ENCODE results near the gene SHB. TPM values are rescaled to one million over a fixed set of nuclear protein-coding genes. Genes with fewer than 3 reads are reported as not detected.
"Not testable (repeated sequence)": the region's sequence is repeated elsewhere in the genome, so short reads cannot be mapped to it uniquely, and the experiment has no call there.

Gene SHB
- total RNA-seq, 2 experiments from 2014 or later: 0.41 to 1.0 TPM

DNA sequence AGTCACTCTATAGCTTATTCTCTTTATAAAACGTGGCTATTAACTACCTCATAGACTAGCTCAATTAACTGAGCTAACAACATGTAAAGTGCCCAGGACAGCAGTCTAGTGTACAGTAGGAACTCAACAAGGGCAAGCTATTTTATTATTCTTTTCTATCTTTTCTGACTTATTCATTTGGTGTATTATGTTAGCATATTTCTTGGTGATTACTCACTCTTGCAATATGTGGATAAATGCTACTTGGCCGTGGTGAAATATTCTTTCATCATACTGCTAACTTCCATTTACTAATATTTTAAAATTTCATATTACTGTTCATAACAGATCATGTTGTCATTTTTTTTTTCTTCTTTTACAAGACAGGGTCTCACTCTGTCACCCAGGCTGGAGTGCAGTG, 170.0 kb downstream of the SHB start:
- H3K4me2 ChIP-seq (ENCODE audit: low read length): no peak overlapping the region
- no peaks in the 10 kb centered on the region for H3K9me3 ChIP-seq (ENCODE audit: low read length)
- ChIA-PET POLR2A (interaction anchor here (0.8 to 1.2 kb wide), 2 partner anchors 13 to 44 kb away, joined by 3 to 7 read pairs; no protein-coding TSS in a partner anchor), CTCF (ENCODE audit: unreplicated experiment) (no interaction called here)
- no peak overlapping the region for H3K4me3 ChIP-seq (ENCODE audit: low read depth, low read length, poor library complexity, severe bottlenecking)
- H4K20me1 ChIP-seq (ENCODE audit: insufficient read depth, low read length): peaks cover 14% of the 10 kb centered on the region; the same call in 1 of the 2 replicates
- H3K4me1 ChIP-seq (ENCODE audit: insufficient read depth, low read length, poor library complexity, severe bottlenecking): peaks cover 15% of the 10 kb centered on the region
- H3K9me2 ChIP-seq (ENCODE audit: insufficient read depth, low read length): no peaks in the 10 kb centered on the region
- BruUV-seq (replicated peaks): no TSS peak
- TF ChIP-seq, protein P1, sequence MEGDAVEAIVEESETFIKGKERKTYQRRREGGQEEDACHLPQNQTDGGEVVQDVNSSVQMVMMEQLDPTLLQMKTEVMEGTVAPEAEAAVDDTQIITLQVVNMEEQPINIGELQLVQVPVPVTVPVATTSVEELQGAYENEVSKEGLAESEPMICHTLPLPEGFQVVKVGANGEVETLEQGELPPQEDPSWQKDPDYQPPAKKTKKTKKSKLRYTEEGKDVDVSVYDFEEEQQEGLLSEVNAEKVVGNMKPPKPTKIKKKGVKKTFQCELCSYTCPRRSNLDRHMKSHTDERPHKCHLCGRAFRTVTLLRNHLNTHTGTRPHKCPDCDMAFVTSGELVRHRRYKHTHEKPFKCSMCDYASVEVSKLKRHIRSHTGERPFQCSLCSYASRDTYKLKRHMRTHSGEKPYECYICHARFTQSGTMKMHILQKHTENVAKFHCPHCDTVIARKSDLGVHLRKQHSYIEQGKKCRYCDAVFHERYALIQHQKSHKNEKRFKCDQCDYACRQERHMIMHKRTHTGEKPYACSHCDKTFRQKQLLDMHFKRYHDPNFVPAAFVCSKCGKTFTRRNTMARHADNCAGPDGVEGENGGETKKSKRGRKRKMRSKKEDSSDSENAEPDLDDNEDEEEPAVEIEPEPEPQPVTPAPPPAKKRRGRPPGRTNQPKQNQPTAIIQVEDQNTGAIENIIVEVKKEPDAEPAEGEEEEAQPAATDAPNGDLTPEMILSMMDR (conservative IDR thresholded peaks at IDR 0.05; ENCODE audit: low read length): no peak
- no peak for TF ChIP-seq EZH2phosphoT487 (IDR thresholded peaks at IDR 0.05; ENCODE audit: borderline replicate concordance, low read depth, low read length)
- intact Hi-C loops (cut with micrococcal nuclease; ENCODE audit: unreplicated experiment): loop anchor here (10.0 kb wide), 1 partner anchor 54 kb away; no protein-coding TSS in a partner anchor
- no peak overlapping the region for H2AFZ ChIP-seq (ENCODE audit: low read length)
- peaks cover 23% of the 10 kb centered on the region; the same call in 1 of the 2 replicates for H3K79me2 ChIP-seq (ENCODE audit: insufficient read depth, low read depth, low read length)
- H3K27ac ChIP-seq (ENCODE audit: low read depth, low read length, poor library complexity, severe bottlenecking): no peak overlapping the region
- DNase-seq (ENCODE audit: low spot score): no peak
- H3K36me3 ChIP-seq (ENCODE audit: insufficient read depth, low read length): peaks cover 58% of the 10 kb centered on the region

DNA sequence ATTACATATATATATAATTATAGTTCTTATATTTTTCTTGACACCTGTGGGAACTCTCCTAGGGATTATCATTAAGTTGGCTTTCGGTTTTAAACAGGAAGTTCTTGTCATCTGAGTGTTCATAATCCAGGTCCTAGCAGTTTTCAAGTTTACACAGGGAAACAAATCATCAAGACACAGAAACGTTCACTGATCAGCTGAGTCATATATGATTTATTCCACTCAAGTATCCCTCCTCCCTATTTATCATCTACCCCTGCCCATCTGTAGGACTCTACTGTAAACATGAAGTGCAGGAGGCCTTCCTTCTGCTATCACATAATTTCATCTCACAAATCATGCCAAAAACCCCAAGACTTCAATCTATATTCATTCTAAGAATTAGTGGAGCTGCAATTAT, 171.4 kb downstream of the SHB start:
- CTCF ChIA-PET (ENCODE audit: unreplicated experiment): no interaction called here
- intact Hi-C loops (cut with micrococcal nuclease; ENCODE audit: unreplicated experiment): loop anchor here (10.0 kb wide), 1 partner anchor 53 kb away; no protein-coding TSS in a partner anchor
- Histone ChIP-seq H3K4me3 (ENCODE audit: low read depth, low read length, poor library complexity, severe bottlenecking) (no peak overlapping the region), H3K9me2 (ENCODE audit: insufficient read depth, low read length) (no peaks in the 10 kb centered on the region), H3K27ac (ENCODE audit: low read depth, low read length, poor library complexity, severe bottlenecking) (no peak overlapping the region), H3K9me3 (ENCODE audit: low read length) (no peaks in the 10 kb centered on the region), H3K79me2 (ENCODE audit: insufficient read depth, low read depth, low read length) (peaks cover 15% of the 10 kb centered on the region; the same call in 1 of the 2 replicates), H3K36me3 (ENCODE audit: insufficient read depth, low read length) (peaks cover 72% of the 10 kb centered on the region), H4K20me1 (ENCODE audit: insufficient read depth, low read length) (peaks cover 12% of the 10 kb centered on the region; the same call in 1 of the 2 replicates), H2AFZ (ENCODE audit: low read length) (no peak overlapping the region), H3K4me2 (ENCODE audit: low read length) (no peak overlapping the region), H3K4me1 (ENCODE audit: insufficient read depth, low read length, poor library complexity, severe bottlenecking) (peaks cover 13% of the 10 kb centered on the region)
- TF ChIP-seq EZH2phosphoT487 (IDR thresholded peaks at IDR 0.05; ENCODE audit: borderline replicate concordance, low read depth, low read length): no peak
- DNase-seq (ENCODE audit: low spot score): no peak
- POLR2A ChIA-PET: interaction anchor here (0.6 to 0.7 kb wide), 2 partner anchors 23 to 126 kb away, joined by 3 to 4 read pairs; no protein-coding TSS in a partner anchor
- no TSS peak for BruUV-seq (replicated peaks)

DNA sequence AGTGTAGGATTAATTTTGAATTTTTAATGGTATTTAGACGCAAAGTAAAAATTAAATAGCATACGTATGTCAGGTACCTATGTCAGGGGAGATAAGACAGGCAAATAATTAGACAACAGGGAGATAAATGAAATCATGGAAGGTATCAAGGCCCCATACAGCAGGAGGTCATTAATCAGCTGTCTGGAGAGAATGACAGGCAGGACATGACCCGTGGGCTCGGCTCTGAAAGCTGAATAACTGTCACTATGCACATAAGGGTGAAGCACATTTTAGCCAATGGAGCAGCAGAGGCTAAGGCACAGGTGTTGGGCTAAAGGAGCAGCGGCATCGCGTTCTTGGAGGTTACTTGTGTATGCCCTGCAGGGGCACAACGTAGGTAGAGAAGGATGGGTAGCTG, 177.0 kb downstream of the SHB start:
- ChIA-PET CTCF (ENCODE audit: unreplicated experiment) (no interaction called here), POLR2A (no interaction called here)
- peaks cover 77% of the 10 kb centered on the region for H3K36me3 ChIP-seq (ENCODE audit: insufficient read depth, low read length)

DNA sequence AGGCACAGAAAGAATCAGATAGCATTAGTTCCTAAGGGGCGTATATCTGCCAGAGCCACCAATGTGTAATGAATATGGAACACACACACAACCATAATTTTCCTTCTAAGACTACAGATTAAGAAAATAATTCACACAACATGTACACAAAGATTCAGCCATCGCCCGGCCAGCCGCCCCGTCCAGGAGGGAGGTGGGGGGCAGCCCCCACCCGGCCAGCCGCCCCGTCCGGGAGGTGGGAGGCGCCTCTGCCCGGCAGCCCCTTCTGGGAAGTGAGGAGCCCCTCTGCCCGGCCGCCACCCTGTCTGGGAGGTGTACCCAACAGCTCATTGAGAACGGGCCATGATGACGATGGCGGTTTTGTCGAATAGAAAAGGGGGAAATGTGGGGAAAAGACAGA, 178.0 kb downstream of the SHB start:
- H2AFZ ChIP-seq (ENCODE audit: low read length); H3K4me2 ChIP-seq (ENCODE audit: low read length); H3K9me3 ChIP-seq (ENCODE audit: low read length); BruUV-seq (replicated peaks); H3K4me3 ChIP-seq (ENCODE audit: low read depth, low read length, poor library complexity, severe bottlenecking); POLR2A ChIA-PET; H3K79me2 ChIP-seq (ENCODE audit: insufficient read depth, low read depth, low read length); DNase-seq (ENCODE audit: low spot score); CTCF ChIA-PET (ENCODE audit: unreplicated experiment); H3K27ac ChIP-seq (ENCODE audit: low read depth, low read length, poor library complexity, severe bottlenecking); H3K9me2 ChIP-seq (ENCODE audit: insufficient read depth, low read length); H4K20me1 ChIP-seq (ENCODE audit: insufficient read depth, low read length); H3K4me1 ChIP-seq (ENCODE audit: insufficient read depth, low read length, poor library complexity, severe bottlenecking): not testable (repeated sequence)
- intact Hi-C loops (cut with micrococcal nuclease; ENCODE audit: unreplicated experiment): loop anchor here (10.0 kb wide), 1 partner anchor 46 kb away; no protein-coding TSS in a partner anchor
- peaks cover 73% of the 10 kb centered on the region for H3K36me3 ChIP-seq (ENCODE audit: insufficient read depth, low read length)

More for the DNA sequence above, 177.0 kb downstream of the SHB start:
- Histone ChIP-seq H3K9me3 (ENCODE audit: low read length) (no peaks in the 10 kb centered on the region), H2AFZ (ENCODE audit: low read length) (no peak overlapping the region), H3K9me2 (ENCODE audit: insufficient read depth, low read length) (no peaks in the 10 kb centered on the region), H3K4me2 (ENCODE audit: low read length) (no peak overlapping the region), H3K4me1 (ENCODE audit: insufficient read depth, low read length, poor library complexity, severe bottlenecking) (no peaks in the 10 kb centered on the region), H4K20me1 (ENCODE audit: insufficient read depth, low read length) (no peaks in the 10 kb centered on the region), H3K79me2 (ENCODE audit: insufficient read depth, low read depth, low read length) (peaks cover 9% of the 10 kb centered on the region; the same call in 1 of the 2 replicates), H3K4me3 (ENCODE audit: low read depth, low read length, poor library complexity, severe bottlenecking) (no peak overlapping the region), H3K27ac (ENCODE audit: low read depth, low read length, poor library complexity, severe bottlenecking) (no peak overlapping the region)
- BruUV-seq (replicated peaks): no TSS peak
- no peak for DNase-seq (ENCODE audit: low spot score)
- intact Hi-C loops (cut with micrococcal nuclease; ENCODE audit: unreplicated experiment): loop anchor here (10.0 kb wide), 1 partner anchor 47 kb away; no protein-coding TSS in a partner anchor
- TF ChIP-seq, protein P1 (conservative IDR thresholded peaks at IDR 0.05; ENCODE audit: low read length): no peak
- TF ChIP-seq EZH2phosphoT487 (IDR thresholded peaks at IDR 0.05; ENCODE audit: borderline replicate concordance, low read depth, low read length): no peak
